K562 (cell line): Measurements from ENCODE around the gene AP2A2. TPM values are rescaled to one million over a fixed set of nuclear protein-coding genes. Genes with fewer than 3 reads are reported as not detected.

ENCODE experiments used
- ATAC-seq: fragments of 200-7000 bp; cut with Tn5 transposase; 3 replicates; pipeline ENCODE4 v1.9.1; 2020; ENCODE audit warnings: moderate library complexity
- BruUV-seq: library from RNA; stranded (reverse); fragments of 400-500 nt; replicated peaks from 2 replicates; lab custom pipeline; 2021; lab: Mats Ljungman, UMichigan
- CTCF ChIA-PET: fragments of 300-600 bp; formaldehyde crosslinking; extraction: SDS; loops from one replicate; lab custom pipeline; 2021; ENCODE audit warnings: low intra/inter-chr PET ratio; lab: Yijun Ruan, JAX
- POLR2A ChIA-PET: fragments of 300-600, 350-650 bp; sonication (Branson Sonifier 250); formaldehyde crosslinking; extraction: SDS; loops from one replicate; lab custom pipeline; 2021; ENCODE audit warnings: antibody characterized with exemption, inconsistent platforms; lab: Yijun Ruan, JAX
- DNase-seq, 4 experiments: peaks; one replicate each; pipeline versions ENCODE4 v3.0.0 to v3.0.0-alpha.2; 2011 to 2018; ENCODE audit warnings: low spot score in 3 of 4, mixed read lengths in 3 of 4; ENCODE audit errors: extremely low read depth in 1 of 4
- FAIRE-seq: peaks from 2 replicates; lab custom pipeline; 2011; peaks lifted over from hg19 to GRCh38; lab: Jason Lieb, UNC
- H2AFZ ChIP-seq: 2 replicates; pipeline ENCODE4 v1.6.0; 2011; ENCODE audit warnings: low read depth, low read length, control low read depth, inconsistent platforms
- H3K27ac ChIP-seq: fragments of 200-600 bp; 3 replicates; pipeline ENCODE4 v1.8.0; 2011; ENCODE audit warnings: low read depth, mild to moderate bottlenecking, control low read depth, inconsistent platforms, low read length, moderate library complexity, mixed read lengths; ENCODE audit errors: extremely low read depth
- H3K27me3 ChIP-seq, 2 experiments: fragments of 300-600 bp in 1 of 2; 2 replicates in 1 of 2; 3 replicates in 1 of 2; pipeline versions ENCODE4 v1.6.0 to v1.8.0; 2011; ENCODE audit warnings: inconsistent platforms in 2 of 2, low read length in 2 of 2, mild to moderate bottlenecking in 1 of 2, mixed read lengths in 1 of 2, moderate library complexity in 1 of 2; ENCODE audit not compliant: control insufficient read depth in 2 of 2, insufficient read depth in 2 of 2
- H3K36me3 ChIP-seq: fragments of 300-600 bp; 3 replicates; pipeline ENCODE4 v1.8.0; 2011; ENCODE audit warnings: mild to moderate bottlenecking, low read length, inconsistent platforms; ENCODE audit not compliant: control insufficient read depth, insufficient read depth
- H3K4me1 ChIP-seq, 2 experiments: fragments of 200-600 bp in 1 of 2; replicated peaks in 1 of 2; 2 replicates in 1 of 2; 3 replicates in 1 of 2; pipeline versions ENCODE4 v1.5.1 to v1.8.0; 2011; ENCODE audit warnings: inconsistent platforms in 2 of 2, low read length in 2 of 2, mild to moderate bottlenecking in 1 of 2, mixed read lengths in 1 of 2, moderate library complexity in 1 of 2; ENCODE audit not compliant: control insufficient read depth in 2 of 2, insufficient read depth in 2 of 2
- H3K4me2 ChIP-seq: 2 replicates; pipeline ENCODE4 v1.6.1; 2011; ENCODE audit warnings: low read length, control low read depth, inconsistent platforms, mixed read lengths; ENCODE audit not compliant: insufficient read depth
- H3K4me3 ChIP-seq: fragments of 200-600 bp; sonication (generic), shearing (Covaris generic); 2 replicates; pipeline ENCODE4 v1.5.1; 2016; ENCODE audit warnings: control low read depth, inconsistent platforms
- H3K79me2 ChIP-seq: fragments of 200-600 bp; 3 replicates; pipeline ENCODE4 v1.8.0; 2011; ENCODE audit warnings: low read length, inconsistent platforms; ENCODE audit not compliant: control insufficient read depth, insufficient read depth
- H3K9ac ChIP-seq, 2 experiments: 2 replicates each; pipeline versions ENCODE4 v1.6.0 to v1.6.1; 2011; ENCODE audit warnings: low read depth in 2 of 2, low read length in 2 of 2, control low read depth in 1 of 2, inconsistent platforms in 1 of 2, mild to moderate bottlenecking in 1 of 2, mixed read lengths in 1 of 2; ENCODE audit not compliant: insufficient read depth in 1 of 2
- H3K9me1 ChIP-seq: one replicate; pipeline ENCODE4 v1.6.0; 2011; ENCODE audit warnings: inconsistent platforms, mild to moderate bottlenecking, low read length, moderate library complexity; ENCODE audit not compliant: control insufficient read depth, insufficient read depth
- H3K9me3 ChIP-seq: replicated peaks from 2 replicates; pipeline ENCODE4 v1.5.1; 2011; ENCODE audit warnings: low read depth, low read length, inconsistent platforms; ENCODE audit not compliant: control insufficient read depth, insufficient read depth
- H4K20me1 ChIP-seq: replicated peaks from 2 replicates; pipeline ENCODE4 v1.6.1; 2011; ENCODE audit warnings: low read length, inconsistent platforms, mixed read lengths; ENCODE audit not compliant: control insufficient read depth, insufficient read depth
- ASH1L ChIP-seq: fragments of 450-650 bp; IDR thresholded peaks from 2 replicates; pipeline ENCODE4 v1.6.1; 2018; ENCODE audit warnings: borderline replicate concordance, mild to moderate bottlenecking, low read depth; ENCODE audit not compliant: partially characterized antibody
- ELF2 ChIP-seq: fragments of 250-450 bp; sonication (Bioruptor Pico); IDR thresholded peaks from 2 replicates; pipeline ENCODE4 v1.5.0; 2021; ENCODE audit warnings: mild to moderate bottlenecking
- FOXJ2 ChIP-seq: fragments of 200-800 bp; sonication (Bioruptor generic); IDR thresholded peaks from 2 replicates; pipeline ENCODE4 v1.6.1; 2016; ENCODE audit warnings: missing genetic modification characterization, missing compliant biosample characterization
- HDAC6 ChIP-seq: IDR thresholded peaks from 2 replicates; pipeline ENCODE4 v1.6.1; 2012; ENCODE audit warnings: low read depth, mild to moderate bottlenecking, control low read depth, inconsistent platforms, low read length, moderate library complexity
- HEY1 ChIP-seq: fragments of 250-450 bp; sonication (Bioruptor Pico); IDR thresholded peaks from 2 replicates; pipeline ENCODE4 v1.5.0; 2020; ENCODE audit warnings: mild to moderate bottlenecking, moderate library complexity, borderline replicate concordance
- HNRNPL ChIP-seq: fragments of 200-400 bp; formaldehyde crosslinking; IDR thresholded peaks from 2 replicates; pipeline ENCODE4 v1.6.1; 2017; ENCODE audit warnings: low read depth, mild to moderate bottlenecking, low read length
- MCM3 ChIP-seq: fragments of 450-650 bp; IDR thresholded peaks from 2 replicates; pipeline ENCODE4 v1.6.1; 2016
- NCOA6 ChIP-seq: fragments of 450-650 bp; IDR thresholded peaks from 2 replicates; pipeline ENCODE4 v1.6.1; 2017; ENCODE audit warnings: mild to moderate bottlenecking
- PRMT5 ChIP-seq: sonication (generic); formaldehyde crosslinking; IDR thresholded peaks from 2 replicates; pipeline ENCODE4 v1.5.0; 2020; ENCODE audit warnings: missing genetic modification reagents
- SAP30 ChIP-seq: fragments of 200-600 bp; sonication (generic); IDR thresholded peaks from 2 replicates; pipeline ENCODE4 v1.6.1; 2012; ENCODE audit warnings: borderline replicate concordance, low read depth, mild to moderate bottlenecking, moderate library complexity, low read length, control low read depth, inconsistent platforms; ENCODE audit not compliant: insufficient read depth, poor library complexity, severe bottlenecking
- SMARCE1 ChIP-seq: fragments of 450-650 bp; IDR thresholded peaks from 2 replicates; pipeline ENCODE4 v1.7.1; 2016; ENCODE audit warnings: mild to moderate bottlenecking
- SMC3 ChIP-seq: conservative IDR thresholded peaks from 2 replicates; pipeline ENCODE4 v1.6.1; 2011; ENCODE audit warnings: low read depth, low read length, improper control_type of control experiment; ENCODE audit not compliant: insufficient read depth
- SUPT5H ChIP-seq: fragments of 450-650 bp; IDR thresholded peaks from 2 replicates; pipeline ENCODE4 v1.6.1; 2016
- TRIM25 ChIP-seq: fragments of 450-650 bp; IDR thresholded peaks from 2 replicates; pipeline ENCODE4 v1.7.0; 2016; ENCODE audit warnings: borderline replicate concordance
- ZNF12 ChIP-seq: sonication (generic); formaldehyde crosslinking; IDR thresholded peaks from 2 replicates; pipeline ENCODE4 v1.4.0; 2020; ENCODE audit warnings: mild to moderate bottlenecking, missing genetic modification reagents
- ZNF277 ChIP-seq: fragments of 250-450 bp; sonication (Bioruptor Pico); IDR thresholded peaks from 2 replicates; pipeline ENCODE4 v1.8.0; 2022; ENCODE audit warnings: inconsistent platforms, mild to moderate bottlenecking, moderate library complexity, borderline replicate concordance
- WGBS: fragments of 100-300 bp; shearing (Covaris generic); methylation state at CpG from one replicate; pipeline ENCODE4 v1.1.6; 2016; ENCODE audit warnings: low coverage, mixed read lengths; ENCODE audit not compliant: insufficient coverage; ENCODE audit errors: missing lambda C conversion rate; 5-methylcytosine and 5-hydroxymethylcytosine counted together
- in situ Hi-C: fragments of 300-500 bp; cut with MboI; formaldehyde crosslinking; loops from 4 replicates; pipeline ENCODE4 v1.15.0; 2018; ENCODE audit warnings: inconsistent platforms, mixed read lengths
- intact Hi-C: fragments of 100-400 bp; cut with micrococcal nuclease; formaldehyde crosslinking; loops from 2 replicates; pipeline ENCODE4 v1.14.2; 2022
- polyA plus RNA-seq, 8 experiments: library from polyadenylated mRNA; depleted of rRNA in 4 of 8; stranded (reverse) in 5 of 8; unstranded in 3 of 8; fragments of >200 nt; fragmentation: Nextera tagmentation in 2 of 8; fragmentation: Illumina TruSeq in 1 of 8; extraction: Ambion mirVana in 2 of 8; extraction: Trizol in 1 of 8; gene quantifications; 2 replicates each; pipeline versions ENCODE4 v1.2.1 to v1.2.3, GENCODE V29; 2011 to 2014; ENCODE audit warnings: inconsistent platforms in 1 of 8, missing spikeins in 1 of 8
- total RNA-seq, 7 experiments: library from RNA; depleted of rRNA in 6 of 7; stranded (reverse); fragments of >200 nt in 6 of 7; fragmentation: Illumina TruSeq in 2 of 7; extraction: Trizol in 2 of 7; gene quantifications; 2 replicates each; pipeline versions ENCODE4 v1.2.1 to v1.2.3, GENCODE V29; 2011 to 2021; ENCODE audit warnings: low replicate concordance in 1 of 7

The AP2A2 gene
- total and polyA plus RNA-seq, 9 of the 15 experiments (the other 6 are each of a cell fraction or from before 2014, with no cell fraction given) = 0.69 to 41.7 (median 15.2) TPM

- no peaks in the 10 kb centered on the region for H3K36me3 ChIP-seq
- peaks cover 19% of the 10 kb centered on the region; the same call in 1 of the 2 replicates for H4K20me1 ChIP-seq
- H3K9ac ChIP-seq = no peak overlapping the region
- H3K79me2 ChIP-seq = no peaks in the 10 kb centered on the region
- H3K9me1 ChIP-seq = no peaks in the 10 kb centered on the region
- no TSS peak for BruUV-seq
- ChIA-PET CTCF (no interaction called here), POLR2A (no interaction called here)
- ATAC-seq (no peak), FAIRE-seq (no peak), DNase-seq (no peak)
- H3K4me3 ChIP-seq = no peak overlapping the region
- H3K9me3 ChIP-seq = no peaks in the 10 kb centered on the region
- TF ChIP-seq MCM3 (no peak), ELF2 (CRISPR knock-in tag) (no peak), FOXJ2 (tag) (no peak), HDAC6 (no peak), ZNF277 (CRISPR knock-in tag) (no peak), HEY1 (no peak), HNRNPL (no peak), SUPT5H (no peak), ZNF12 (no peak), TRIM25 (no peak), SMARCE1 (no peak), SAP30 (no peak), NCOA6 (no peak), PRMT5 (CRISPR knock-in tag) (no peak), ASH1L (no peak), SMC3 (no peak)
- no peak overlapping the region for H3K4me2 ChIP-seq
- H3K27ac ChIP-seq = no peak overlapping the region
- in situ Hi-C loops (no loop called here), intact Hi-C loops (no loop called here)
- peaks cover 0 to 67% of the 10 kb centered on the region in 2 experiments; a peak in 2 of 5 replicates for H3K4me1 ChIP-seq
- no peak overlapping the region for H2AFZ ChIP-seq
- WGBS = 8% methylated on average over 12 of the region's 13 CpGs
- peaks cover 9 to 58% of the 10 kb centered on the region in 2 experiments; a peak in 4 of 5 replicates for H3K27me3 ChIP-seq
Observed at GRCh38 chr11:1036931-1037330, 111.3 kb downstream of the AP2A2 start.
